Kidney capillary endothelial cell (primary cell): ENCODE measurements around the gene TTC33.

Experiments
- DNase-seq: peaks from one replicate; pipeline ENCODE4 v3.0.0-alpha.2; 2018; ENCODE audit warnings: low spot score

TTC33 gene

GRCh38 chr5:40514976-40515375, 240.8 kb downstream of the TTC33 start:
- no peak for DNase-seq

- DNase-seq = no peak
These were observed 244.0 kb downstream of the TTC33 start for GRCh38 chr5:40511801-40512200.

- no peak for DNase-seq
These were observed 248.7 kb downstream of the TTC33 start for GRCh38 chr5:40507095-40507494.

- DNase-seq = no peak
These were observed 250.7 kb downstream of the TTC33 start for GRCh38 chr5:40505031-40505430.

GRCh38 chr5:40503439-40503838, 252.3 kb downstream of the TTC33 start:
- no peak for DNase-seq

- no peak for DNase-seq
These were observed 253.0 kb downstream of the TTC33 start for GRCh38 chr5:40502736-40503135.

GRCh38 chr5:40501711-40502444, 253.9 kb downstream of the TTC33 start:
- DNase-seq = no peak

- DNase-seq = no peak
These were observed 256.1 kb downstream of the TTC33 start for GRCh38 chr5:40499518-40500273.

- DNase-seq = no peak
These were observed 256.8 kb downstream of the TTC33 start for GRCh38 chr5:40499007-40499406.

GRCh38 chr5:40497573-40497972, 258.2 kb downstream of the TTC33 start:
- DNase-seq = peak; percentile 10

GRCh38 chr5:40495237-40495635, 260.5 kb downstream of the TTC33 start:
- DNase-seq = no peak

- no peak for DNase-seq
These were observed 261.0 kb downstream of the TTC33 start for GRCh38 chr5:40494631-40495236.

GRCh38 chr5:40492056-40492455, 263.7 kb downstream of the TTC33 start:
- no peak for DNase-seq

- no peak for DNase-seq
These were observed 264.1 kb downstream of the TTC33 start for GRCh38 chr5:40491644-40492043.

GRCh38 chr5:40490464-40491111, 265.2 kb downstream of the TTC33 start:
- DNase-seq = no peak

- no peak for DNase-seq
These were observed 266.3 kb downstream of the TTC33 start for GRCh38 chr5:40489421-40489820.

GRCh38 chr5:40486437-40487275, 269.1 kb downstream of the TTC33 start:
- DNase-seq = no peak

GRCh38 chr5:40485021-40485998, 270.5 kb downstream of the TTC33 start:
- no peak for DNase-seq

GRCh38 chr5:40484495-40484894, 271.3 kb downstream of the TTC33 start:
- no peak for DNase-seq

GRCh38 chr5:40483316-40483715, 272.4 kb downstream of the TTC33 start:
- no peak for DNase-seq
